ENCODE measurements around the gene MLEC.
A peak's percentile ranks its signal among the peaks of the same experiment; 100 is the strongest.

MLEC gene

DNA sequence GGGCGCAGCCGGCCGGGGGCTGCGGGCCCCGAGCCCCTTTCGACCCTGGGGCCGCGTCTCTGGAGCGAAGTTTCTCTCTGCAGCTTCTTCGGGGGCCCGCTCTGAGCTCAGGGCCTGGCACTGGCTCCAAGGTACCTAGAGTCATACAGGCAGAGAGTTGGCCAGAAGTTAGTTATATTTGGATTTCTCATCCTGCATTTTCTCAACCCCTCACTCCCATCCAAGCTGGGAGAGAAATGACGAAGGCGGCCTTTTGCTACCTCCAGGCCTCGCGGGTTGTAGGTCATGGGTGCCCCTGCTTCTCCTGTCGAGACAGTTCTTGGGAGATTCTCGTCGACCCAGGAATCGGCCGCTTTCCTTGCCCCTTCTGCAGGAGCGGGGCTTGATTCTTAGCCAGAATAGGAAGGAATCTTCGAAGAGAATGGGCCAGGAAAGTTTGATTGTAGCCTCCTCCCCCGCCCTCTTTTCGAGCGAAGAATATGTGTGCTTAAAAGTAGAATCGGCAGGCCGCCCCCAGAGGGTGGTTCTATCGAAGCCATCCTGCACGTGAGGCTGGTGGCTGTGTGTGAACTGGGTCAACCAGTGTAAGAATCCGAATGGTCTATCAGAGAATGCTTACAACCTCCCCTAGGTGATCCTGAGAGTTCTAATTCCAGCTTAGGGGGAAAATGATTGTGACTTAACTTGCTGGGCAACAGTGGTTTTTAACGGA, 785 bp downstream of the MLEC start:
- Histone ChIP-seq H3K27me3 (ENCODE audit: control insufficient read depth, insufficient read depth, low read length) (no peaks in the 10 kb centered on the region), H3K4me1 (ENCODE audit: control insufficient read depth, insufficient read depth, low read length) (peaks cover 24% of the 10 kb centered on the region), H3K36me3 (ENCODE audit: control insufficient read depth, insufficient read depth, low read length) (no peaks in the 10 kb centered on the region), H3K9ac (ENCODE audit: low read depth, low read length) (peak overlapping the region; percentile 80), H3K9me3 (ENCODE audit: control insufficient read depth, insufficient read depth, low read length) (no peaks in the 10 kb centered on the region), H3K4me3 (ENCODE audit: low read depth, low read length) (peak overlapping the region; percentile 87)

DNA sequence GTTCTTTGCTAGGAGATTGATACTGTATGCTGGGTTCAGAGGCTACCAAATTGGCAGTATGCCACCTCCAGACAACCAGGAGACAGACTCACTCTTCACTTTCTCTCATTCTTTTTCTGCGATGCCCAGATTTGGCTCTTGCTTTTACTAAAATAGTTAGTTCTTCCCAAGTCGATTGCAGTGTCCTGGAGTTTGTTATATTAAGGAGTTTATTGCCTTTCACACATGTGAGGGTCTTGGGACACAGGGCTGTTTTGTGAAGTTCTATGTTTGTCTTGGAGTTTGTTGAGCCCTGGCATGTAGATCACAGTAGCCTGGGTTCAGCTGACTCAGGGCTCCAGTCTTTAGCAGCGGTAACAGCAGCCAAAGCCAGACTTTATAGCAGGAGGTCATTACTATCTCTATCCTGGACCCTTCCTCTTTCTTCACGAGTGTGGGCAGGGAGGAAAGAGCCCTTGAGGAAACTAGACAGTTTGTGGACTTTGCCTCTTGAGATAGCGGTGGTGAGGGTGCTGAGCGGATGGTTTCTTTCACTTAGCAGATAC, 1.6 kb downstream of the MLEC start:
- peaks cover 30% of the 10 kb centered on the region for H3K4me1 ChIP-seq (ENCODE audit: control insufficient read depth, insufficient read depth, low read length)

DNA sequence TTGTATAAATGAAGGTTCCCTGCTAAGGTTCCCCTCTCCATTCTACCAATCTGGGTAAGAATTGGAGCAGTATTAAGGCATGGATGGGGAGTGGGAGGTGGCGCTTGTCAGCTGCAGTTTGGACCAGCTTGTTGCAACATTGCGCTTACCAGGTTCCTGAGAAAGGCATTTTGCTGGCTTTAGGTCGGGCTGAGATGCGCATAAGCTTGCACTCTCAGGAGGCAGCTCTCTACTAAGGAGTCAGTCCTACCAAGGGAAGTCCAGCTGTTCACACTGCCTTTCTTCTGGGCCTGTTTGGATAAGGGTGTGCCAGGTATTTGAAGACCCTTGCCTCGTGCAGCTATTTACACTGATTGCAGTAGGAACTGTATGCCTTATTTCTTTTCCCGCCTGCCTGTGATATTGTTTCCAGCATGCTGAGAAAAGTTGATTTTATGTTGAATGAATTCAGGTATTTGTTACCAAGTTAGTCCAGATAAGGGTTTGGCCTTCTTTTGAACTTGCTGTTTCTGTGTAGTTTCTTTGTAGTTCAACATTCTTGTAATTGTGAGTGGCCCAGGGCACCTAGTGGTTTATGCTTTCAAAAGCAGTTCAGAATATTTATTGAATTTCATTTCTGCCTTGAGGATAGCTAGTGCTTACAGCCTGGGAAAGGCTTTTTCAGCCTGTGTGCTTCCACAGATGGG, 2.6 kb downstream of the MLEC start:
- peak overlapping the region; percentile 87 for H3K4me3 ChIP-seq (ENCODE audit: low read depth, low read length)
- peaks cover 4% of the 10 kb centered on the region for H3K36me3 ChIP-seq (ENCODE audit: control insufficient read depth, insufficient read depth, low read length)
- H3K4me1 ChIP-seq (ENCODE audit: control insufficient read depth, insufficient read depth, low read length): peaks cover 37% of the 10 kb centered on the region
- H3K9me3 ChIP-seq (ENCODE audit: control insufficient read depth, insufficient read depth, low read length): no peaks in the 10 kb centered on the region
- H3K9ac ChIP-seq (ENCODE audit: low read depth, low read length): peak overlapping the region; percentile 3
- no peaks in the 10 kb centered on the region for H3K27me3 ChIP-seq (ENCODE audit: control insufficient read depth, insufficient read depth, low read length)

More for the DNA sequence above, 1.6 kb downstream of the MLEC start:
- Histone ChIP-seq H3K4me3 (ENCODE audit: low read depth, low read length) (peak overlapping the region; percentile 87), H3K27me3 (ENCODE audit: control insufficient read depth, insufficient read depth, low read length) (no peaks in the 10 kb centered on the region), H3K9ac (ENCODE audit: low read depth, low read length) (peak overlapping the region; percentile 80), H3K9me3 (ENCODE audit: control insufficient read depth, insufficient read depth, low read length) (no peaks in the 10 kb centered on the region), H3K36me3 (ENCODE audit: control insufficient read depth, insufficient read depth, low read length) (no peaks in the 10 kb centered on the region)

DNA sequence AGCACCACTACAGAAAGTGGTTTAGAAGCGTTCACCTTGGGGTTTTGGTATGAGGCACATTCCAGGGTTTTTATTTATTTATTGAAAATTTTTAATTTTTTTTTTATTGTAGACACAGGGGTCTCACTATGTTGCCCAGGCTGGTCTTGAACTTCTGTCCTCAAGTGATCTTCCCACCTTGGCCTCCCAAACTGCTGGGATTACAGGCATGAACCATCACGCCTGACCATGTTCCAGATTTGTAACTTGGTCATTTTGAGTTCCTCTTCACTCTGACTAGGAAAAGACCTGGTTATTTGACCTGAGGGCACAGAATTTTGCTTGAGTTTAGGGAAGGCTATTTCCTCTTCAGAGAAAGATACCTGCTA, 3.1 kb downstream of the MLEC start:
- H3K4me3 ChIP-seq (ENCODE audit: low read depth, low read length): peak overlapping the region; percentile 87
- peaks cover 9% of the 10 kb centered on the region for H3K36me3 ChIP-seq (ENCODE audit: control insufficient read depth, insufficient read depth, low read length)
- H3K9ac ChIP-seq (ENCODE audit: low read depth, low read length): no peak overlapping the region
- H3K4me1 ChIP-seq (ENCODE audit: control insufficient read depth, insufficient read depth, low read length): peaks cover 37% of the 10 kb centered on the region
- H3K27me3 ChIP-seq (ENCODE audit: control insufficient read depth, insufficient read depth, low read length): no peaks in the 10 kb centered on the region
- H3K9me3 ChIP-seq (ENCODE audit: control insufficient read depth, insufficient read depth, low read length): no peaks in the 10 kb centered on the region

DNA sequence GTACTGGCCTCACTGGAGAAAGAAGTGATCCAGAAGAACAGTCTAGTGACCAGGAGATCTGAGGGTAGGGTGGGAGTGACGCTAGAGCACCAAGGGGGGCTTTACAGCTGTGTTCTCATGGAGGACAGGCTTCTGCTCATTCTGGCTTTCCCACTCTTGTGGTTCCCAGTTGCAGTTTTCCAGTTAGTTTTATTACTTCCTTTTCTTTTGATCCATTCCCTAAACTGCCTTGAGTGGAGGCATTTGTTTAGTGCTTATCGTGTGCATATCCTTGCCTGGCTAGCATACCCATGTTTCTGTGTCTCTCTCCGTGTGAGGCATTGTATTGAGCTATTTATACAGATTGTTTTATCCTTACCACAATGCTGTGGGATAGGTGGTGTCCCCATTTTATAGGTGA, 4.0 kb downstream of the MLEC start:
- H3K9me3 ChIP-seq (ENCODE audit: control insufficient read depth, insufficient read depth, low read length): no peaks in the 10 kb centered on the region
- H3K27me3 ChIP-seq (ENCODE audit: control insufficient read depth, insufficient read depth, low read length): no peaks in the 10 kb centered on the region
- peaks cover 35% of the 10 kb centered on the region for H3K4me1 ChIP-seq (ENCODE audit: control insufficient read depth, insufficient read depth, low read length)
- no peak overlapping the region for H3K4me3 ChIP-seq (ENCODE audit: low read depth, low read length)
- peaks cover 18% of the 10 kb centered on the region for H3K36me3 ChIP-seq (ENCODE audit: control insufficient read depth, insufficient read depth, low read length)
- no peak overlapping the region for H3K9ac ChIP-seq (ENCODE audit: low read depth, low read length)

DNA sequence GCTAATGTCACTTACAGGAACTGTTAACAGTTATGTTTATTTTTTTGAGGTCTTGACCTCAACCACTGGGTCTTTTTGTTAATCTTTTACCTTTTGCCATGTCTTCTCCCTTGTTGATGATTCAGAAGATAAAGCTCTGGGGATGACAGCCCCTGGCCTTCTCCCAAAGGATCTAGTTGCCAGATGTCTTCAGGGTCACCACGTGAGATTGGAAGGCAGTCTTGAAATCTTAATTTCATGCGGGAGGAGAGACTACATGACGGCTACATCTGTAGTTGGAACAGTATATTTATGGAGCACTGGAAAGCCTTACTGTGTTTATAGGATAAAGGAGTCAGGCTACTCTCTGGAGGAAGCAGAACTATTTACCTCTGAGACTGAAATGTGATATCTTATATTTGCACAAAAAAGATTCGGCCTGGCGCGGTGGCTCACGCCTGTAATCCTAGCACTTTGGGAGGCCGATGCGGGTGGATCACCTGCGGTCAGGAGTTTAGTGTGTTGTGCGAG, 5.6 kb downstream of the MLEC start:
- no peak overlapping the region for H3K4me3 ChIP-seq (ENCODE audit: low read depth, low read length)
- no peak overlapping the region for H3K9ac ChIP-seq (ENCODE audit: low read depth, low read length)
- H3K36me3 ChIP-seq (ENCODE audit: control insufficient read depth, insufficient read depth, low read length): peaks cover 34% of the 10 kb centered on the region
- H3K4me1 ChIP-seq (ENCODE audit: control insufficient read depth, insufficient read depth, low read length): peaks cover 35% of the 10 kb centered on the region
- no peaks in the 10 kb centered on the region for H3K9me3 ChIP-seq (ENCODE audit: control insufficient read depth, insufficient read depth, low read length)
- no peaks in the 10 kb centered on the region for H3K27me3 ChIP-seq (ENCODE audit: control insufficient read depth, insufficient read depth, low read length)

DNA sequence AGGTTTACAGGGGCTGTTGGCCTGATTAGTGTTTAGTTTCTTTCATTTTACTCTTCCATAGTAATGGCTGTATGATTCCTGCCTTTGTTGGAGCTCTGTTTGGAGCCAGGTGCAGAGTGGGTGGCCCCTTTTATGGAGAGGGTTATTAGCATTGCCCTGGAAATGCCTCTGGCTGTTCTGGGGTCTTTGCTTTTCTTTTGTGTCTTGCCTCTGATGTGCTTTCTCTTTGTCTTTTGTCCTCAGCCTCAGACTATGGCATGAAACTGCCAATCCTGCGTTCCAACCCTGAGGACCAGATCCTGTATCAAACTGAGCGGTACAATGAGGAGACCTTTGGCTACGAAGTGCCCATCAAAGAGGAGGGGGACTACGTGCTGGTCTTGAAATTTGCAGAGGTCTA, 6.9 kb downstream of the MLEC start:
- peaks cover 30% of the 10 kb centered on the region for H3K4me1 ChIP-seq (ENCODE audit: control insufficient read depth, insufficient read depth, low read length)
- no peaks in the 10 kb centered on the region for H3K27me3 ChIP-seq (ENCODE audit: control insufficient read depth, insufficient read depth, low read length)
- H3K9me3 ChIP-seq (ENCODE audit: control insufficient read depth, insufficient read depth, low read length): no peaks in the 10 kb centered on the region
- no peak overlapping the region for H3K4me3 ChIP-seq (ENCODE audit: low read depth, low read length)
- peaks cover 40% of the 10 kb centered on the region for H3K36me3 ChIP-seq (ENCODE audit: control insufficient read depth, insufficient read depth, low read length)
- no peak overlapping the region for H3K9ac ChIP-seq (ENCODE audit: low read depth, low read length)

DNA sequence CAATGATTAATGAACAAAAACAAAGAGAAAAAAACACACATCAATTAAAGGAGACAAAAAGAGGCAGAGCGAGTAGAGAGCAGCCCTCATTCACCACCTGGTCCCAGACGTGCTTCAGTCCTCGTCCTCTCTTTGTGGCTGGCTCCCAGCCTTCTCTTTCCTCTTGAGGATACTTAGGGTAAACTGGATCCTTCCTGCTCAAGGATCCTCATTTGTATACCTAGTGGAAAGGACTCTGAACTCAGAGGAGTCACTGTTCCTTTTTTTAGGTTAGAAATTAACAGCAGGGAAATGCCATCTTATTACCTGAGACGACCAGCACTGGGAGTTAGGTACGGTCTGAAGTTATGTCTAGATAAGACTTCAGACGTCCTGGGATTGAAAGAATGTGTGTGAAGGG, 9.7 kb downstream of the MLEC start:
- no peaks in the 10 kb centered on the region for H3K9me3 ChIP-seq (ENCODE audit: control insufficient read depth, insufficient read depth, low read length)
- H3K9ac ChIP-seq (ENCODE audit: low read depth, low read length): no peak overlapping the region
- H3K27me3 ChIP-seq (ENCODE audit: control insufficient read depth, insufficient read depth, low read length): no peaks in the 10 kb centered on the region
- peaks cover 61% of the 10 kb centered on the region for H3K36me3 ChIP-seq (ENCODE audit: control insufficient read depth, insufficient read depth, low read length)
- no peak overlapping the region for H3K4me3 ChIP-seq (ENCODE audit: low read depth, low read length)
- H3K4me1 ChIP-seq (ENCODE audit: control insufficient read depth, insufficient read depth, low read length): peaks cover 17% of the 10 kb centered on the region

DNA sequence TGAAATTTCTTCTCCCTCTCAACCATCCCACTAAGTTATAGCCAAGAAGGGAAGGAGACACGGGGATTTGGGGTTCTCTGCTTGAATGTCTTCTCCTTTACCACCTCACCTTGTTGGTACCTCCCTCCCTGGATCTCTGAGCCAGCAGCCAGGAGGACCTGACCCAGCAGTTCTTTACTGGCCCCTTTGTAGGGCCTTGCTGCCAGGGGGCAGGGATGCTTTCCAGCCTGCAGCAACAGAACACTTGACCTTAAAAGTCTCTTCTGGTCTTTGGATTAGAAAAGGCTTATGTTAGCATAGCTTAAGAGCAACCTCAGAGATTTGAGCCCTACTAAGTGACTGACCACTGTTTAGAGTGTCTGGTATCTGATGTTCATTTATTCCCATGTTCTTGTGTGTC, 10.4 kb downstream of the MLEC start:
- no peak overlapping the region for H3K9ac ChIP-seq (ENCODE audit: low read depth, low read length)
- H3K9me3 ChIP-seq (ENCODE audit: control insufficient read depth, insufficient read depth, low read length): no peaks in the 10 kb centered on the region
- no peak overlapping the region for H3K4me3 ChIP-seq (ENCODE audit: low read depth, low read length)
- H3K27me3 ChIP-seq (ENCODE audit: control insufficient read depth, insufficient read depth, low read length): no peaks in the 10 kb centered on the region
- peaks cover 17% of the 10 kb centered on the region for H3K4me1 ChIP-seq (ENCODE audit: control insufficient read depth, insufficient read depth, low read length)
- peaks cover 67% of the 10 kb centered on the region for H3K36me3 ChIP-seq (ENCODE audit: control insufficient read depth, insufficient read depth, low read length)

DNA sequence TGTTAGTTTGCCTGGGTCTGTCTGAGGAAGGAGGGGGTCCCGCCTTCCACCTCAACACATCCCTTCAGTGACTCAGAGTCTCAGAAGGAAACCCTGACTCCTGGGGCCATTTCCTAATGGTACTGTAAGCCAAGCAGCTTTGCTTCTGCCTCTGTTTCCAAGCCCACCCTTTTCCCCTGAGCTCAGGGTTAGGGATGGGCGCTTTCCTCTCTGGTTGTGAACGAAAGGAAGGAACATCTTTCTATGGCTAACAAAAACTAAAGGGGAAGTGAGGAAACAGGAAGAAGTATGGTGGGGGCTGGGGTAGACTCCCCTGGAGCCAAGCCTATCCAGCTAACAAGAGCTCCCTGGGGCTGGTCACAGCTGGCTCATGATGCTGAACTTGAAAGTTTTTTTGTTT, 11.7 kb downstream of the MLEC start:
- Histone ChIP-seq H3K4me3 (ENCODE audit: low read depth, low read length) (no peak overlapping the region), H3K36me3 (ENCODE audit: control insufficient read depth, insufficient read depth, low read length) (peaks cover 69% of the 10 kb centered on the region), H3K9ac (ENCODE audit: low read depth, low read length) (no peak overlapping the region), H3K4me1 (ENCODE audit: control insufficient read depth, insufficient read depth, low read length) (peaks cover 6% of the 10 kb centered on the region), H3K27me3 (ENCODE audit: control insufficient read depth, insufficient read depth, low read length) (no peaks in the 10 kb centered on the region), H3K9me3 (ENCODE audit: control insufficient read depth, insufficient read depth, low read length) (no peaks in the 10 kb centered on the region)

DNA sequence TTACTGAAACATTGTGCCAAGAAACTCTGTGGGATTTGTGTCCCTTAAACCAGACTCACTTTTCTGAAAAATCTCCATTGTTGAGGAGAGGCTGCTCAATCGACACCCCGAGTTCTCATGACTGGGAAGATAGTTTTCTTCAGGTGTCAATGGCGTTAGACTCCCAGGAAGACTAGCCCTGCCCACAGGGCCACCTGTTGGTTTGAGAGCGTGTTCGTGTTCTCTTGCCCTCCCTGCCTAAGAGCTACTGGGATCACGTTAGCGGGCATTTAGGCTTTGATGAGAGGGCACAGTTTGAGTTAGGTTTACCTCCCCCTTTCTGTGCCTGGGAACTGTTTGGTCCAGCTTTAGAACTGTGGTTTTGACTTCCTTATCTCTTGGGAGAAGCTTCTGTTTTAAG, 12.6 kb downstream of the MLEC start:
- no peaks in the 10 kb centered on the region for H3K27me3 ChIP-seq (ENCODE audit: control insufficient read depth, insufficient read depth, low read length)
- H3K9me3 ChIP-seq (ENCODE audit: control insufficient read depth, insufficient read depth, low read length): no peaks in the 10 kb centered on the region

DNA sequence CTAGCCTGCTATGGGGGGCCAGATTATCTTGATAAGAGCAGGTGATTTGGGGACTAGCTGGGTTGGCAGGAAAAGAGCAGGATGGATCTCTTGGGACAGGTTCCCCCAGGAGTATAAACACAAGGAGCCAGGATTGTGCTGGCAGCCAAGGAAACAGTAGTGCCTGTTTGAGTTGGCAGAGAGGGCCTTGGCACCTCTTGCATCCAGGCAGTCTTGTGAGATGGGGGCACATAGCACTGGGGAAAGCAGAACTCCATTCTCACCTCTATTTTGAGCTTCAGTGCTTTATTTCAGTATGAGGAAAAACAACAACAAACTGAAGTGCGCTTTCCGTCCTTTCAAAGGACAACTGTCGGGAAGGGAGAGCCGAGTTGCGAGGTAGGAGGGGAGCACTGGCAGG, 13.9 kb downstream of the MLEC start:
- Histone ChIP-seq H3K4me3 (ENCODE audit: low read depth, low read length) (no peak overlapping the region), H3K36me3 (ENCODE audit: control insufficient read depth, insufficient read depth, low read length) (peaks cover 52% of the 10 kb centered on the region)

More for the DNA sequence above, 12.6 kb downstream of the MLEC start:
- Histone ChIP-seq H3K9ac (ENCODE audit: low read depth, low read length) (no peak overlapping the region), H3K4me3 (ENCODE audit: low read depth, low read length) (no peak overlapping the region), H3K4me1 (ENCODE audit: control insufficient read depth, insufficient read depth, low read length) (no peaks in the 10 kb centered on the region), H3K36me3 (ENCODE audit: control insufficient read depth, insufficient read depth, low read length) (peaks cover 65% of the 10 kb centered on the region)

More for the DNA sequence above, 13.9 kb downstream of the MLEC start:
- no peaks in the 10 kb centered on the region for H3K4me1 ChIP-seq (ENCODE audit: control insufficient read depth, insufficient read depth, low read length)
- no peak overlapping the region for H3K9ac ChIP-seq (ENCODE audit: low read depth, low read length)
- no peaks in the 10 kb centered on the region for H3K9me3 ChIP-seq (ENCODE audit: control insufficient read depth, insufficient read depth, low read length)
- H3K27me3 ChIP-seq (ENCODE audit: control insufficient read depth, insufficient read depth, low read length): no peaks in the 10 kb centered on the region

All from iPS-15b (cell line).